Measurements from ENCODE around the gene KCNA1. TPM values are rescaled to one million over a fixed set of nuclear protein-coding genes. Genes with fewer than 3 reads are reported as not detected.

The KCNA1 gene
- total and polyA plus RNA-seq, 2 donors (not counting 1 experiment from before 2014, with no cell fraction given) = not detected

DNA sequence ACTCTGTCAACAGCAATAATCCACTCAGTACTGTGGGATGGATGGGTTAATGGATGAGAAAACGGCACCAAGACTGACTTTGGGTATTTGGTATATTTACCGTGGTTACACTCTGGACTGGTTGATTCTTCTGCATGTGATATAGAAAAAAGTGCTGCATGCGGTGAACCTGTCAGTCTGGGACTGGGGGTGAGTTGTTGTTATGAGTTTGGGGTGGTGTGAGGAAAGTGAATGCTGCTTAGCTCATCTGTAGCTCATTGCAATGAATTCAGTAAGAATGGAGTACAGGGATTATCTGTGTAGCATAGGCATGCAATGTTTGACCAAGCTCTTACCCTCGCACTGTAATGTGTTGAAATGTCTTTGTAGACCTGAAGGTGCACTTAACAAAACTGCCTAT lies 6.0 kb downstream of the KCNA1 start:
- Histone ChIP-seq H2AFZ (ENCODE audit: low read length) (no peak overlapping the region), H4K20me1 (ENCODE audit: control insufficient read depth, extremely low read depth, insufficient read depth, low read length) (no peaks in the 10 kb centered on the region), H3K36me3 (ENCODE audit: control insufficient read depth, insufficient read depth, low read length) (no peaks in the 10 kb centered on the region), H3K79me2 (ENCODE audit: control insufficient read depth, insufficient read depth, low read length) (no peaks in the 10 kb centered on the region), H3K27me3 (ENCODE audit: control insufficient read depth, insufficient read depth, low read length) (peaks cover 11% of the 10 kb centered on the region), H3K4me3 (replicated peaks in 1 of 4; ENCODE audit: control extremely low read depth in 1 of 4, insufficient read depth in 1 of 4, low read depth in 3 of 4, low read length in 4 of 4) (no peak overlapping the region), H3K4me2 (ENCODE audit: extremely low read depth, insufficient read depth, low read length) (no peak overlapping the region), H3K27ac (ENCODE audit: insufficient read depth, low read length) (no peak overlapping the region), H3K9ac (ENCODE audit: insufficient read depth, low read length) (no peak overlapping the region), H3K9me3 (ENCODE audit: control insufficient read depth, insufficient read depth, low read depth, low read length) (no peaks in the 10 kb centered on the region), H3K4me1 (ENCODE audit: control insufficient read depth, extremely low read depth, insufficient read depth, low read length) (no peaks in the 10 kb centered on the region)
- TF ChIP-seq EZH2 (IDR thresholded peaks at IDR 0.05; ENCODE audit: low read length, missing control alignments) = no peak
- DNase-seq (ENCODE audit: low read depth in 2 of 2) = no peak

DNA sequence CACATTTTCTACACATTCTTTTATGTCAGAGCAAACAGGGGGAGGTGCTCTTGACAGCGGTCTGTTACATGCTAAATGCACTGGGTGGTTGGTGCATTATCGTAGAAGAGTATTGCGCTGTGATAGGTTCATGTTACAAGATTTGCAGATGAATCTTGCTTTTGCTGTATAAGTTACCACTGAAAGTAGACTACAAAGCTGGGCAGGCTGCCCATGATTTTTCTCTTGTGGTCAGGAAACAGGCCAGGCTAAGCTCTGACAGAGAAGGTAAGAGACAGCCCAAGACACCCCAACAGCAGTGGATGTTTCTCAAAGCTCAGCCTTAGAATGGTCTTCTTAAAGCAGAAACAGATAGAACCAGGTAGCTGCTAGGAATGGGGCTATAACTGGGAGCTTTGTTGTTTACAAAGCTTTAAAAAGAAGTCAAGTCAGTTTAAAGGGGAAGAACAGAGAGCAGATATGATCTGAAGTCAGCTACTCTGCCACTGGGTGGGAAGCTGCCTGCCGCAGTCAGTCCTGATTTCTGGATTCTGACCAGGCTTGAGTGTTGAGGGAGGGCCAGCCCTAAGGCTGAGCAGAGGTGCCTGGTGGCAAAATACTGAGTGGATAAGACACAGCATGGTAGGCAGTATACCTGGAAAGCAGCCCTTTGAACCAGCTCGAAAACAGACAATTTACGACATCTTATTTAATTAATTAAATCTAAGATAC lies 9.4 kb downstream of the KCNA1 start:
- H2AFZ ChIP-seq (ENCODE audit: low read length) = no peak overlapping the region
- H3K36me3 ChIP-seq (ENCODE audit: control insufficient read depth, insufficient read depth, low read length) = no peaks in the 10 kb centered on the region
- no peaks in the 10 kb centered on the region for H3K4me1 ChIP-seq (ENCODE audit: control insufficient read depth, extremely low read depth, insufficient read depth, low read length)
- H3K79me2 ChIP-seq (ENCODE audit: control insufficient read depth, insufficient read depth, low read length) = no peaks in the 10 kb centered on the region
- H3K4me2 ChIP-seq (ENCODE audit: extremely low read depth, insufficient read depth, low read length) = no peak overlapping the region
- H3K9ac ChIP-seq (ENCODE audit: insufficient read depth, low read length) = no peak overlapping the region
- DNase-seq (ENCODE audit: low read depth in 2 of 2) = peak in 1 of 2 donors; percentile 75
- TF ChIP-seq, protein P1, sequence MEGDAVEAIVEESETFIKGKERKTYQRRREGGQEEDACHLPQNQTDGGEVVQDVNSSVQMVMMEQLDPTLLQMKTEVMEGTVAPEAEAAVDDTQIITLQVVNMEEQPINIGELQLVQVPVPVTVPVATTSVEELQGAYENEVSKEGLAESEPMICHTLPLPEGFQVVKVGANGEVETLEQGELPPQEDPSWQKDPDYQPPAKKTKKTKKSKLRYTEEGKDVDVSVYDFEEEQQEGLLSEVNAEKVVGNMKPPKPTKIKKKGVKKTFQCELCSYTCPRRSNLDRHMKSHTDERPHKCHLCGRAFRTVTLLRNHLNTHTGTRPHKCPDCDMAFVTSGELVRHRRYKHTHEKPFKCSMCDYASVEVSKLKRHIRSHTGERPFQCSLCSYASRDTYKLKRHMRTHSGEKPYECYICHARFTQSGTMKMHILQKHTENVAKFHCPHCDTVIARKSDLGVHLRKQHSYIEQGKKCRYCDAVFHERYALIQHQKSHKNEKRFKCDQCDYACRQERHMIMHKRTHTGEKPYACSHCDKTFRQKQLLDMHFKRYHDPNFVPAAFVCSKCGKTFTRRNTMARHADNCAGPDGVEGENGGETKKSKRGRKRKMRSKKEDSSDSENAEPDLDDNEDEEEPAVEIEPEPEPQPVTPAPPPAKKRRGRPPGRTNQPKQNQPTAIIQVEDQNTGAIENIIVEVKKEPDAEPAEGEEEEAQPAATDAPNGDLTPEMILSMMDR (conservative IDR thresholded peaks at IDR 0.05 in 1 of 2, IDR thresholded peaks at IDR 0.05 in 1 of 2; ENCODE audit: low read depth in 1 of 2, low read length in 2 of 2) = no peak
- no peak for TF ChIP-seq EZH2 (IDR thresholded peaks at IDR 0.05; ENCODE audit: low read length, missing control alignments)
- H3K27me3 ChIP-seq (ENCODE audit: control insufficient read depth, insufficient read depth, low read length) = no peaks in the 10 kb centered on the region
- no peaks in the 10 kb centered on the region for H4K20me1 ChIP-seq (ENCODE audit: control insufficient read depth, extremely low read depth, insufficient read depth, low read length)
- no peak overlapping the region for H3K4me3 ChIP-seq (replicated peaks in 1 of 4; ENCODE audit: control extremely low read depth in 1 of 4, insufficient read depth in 1 of 4, low read depth in 3 of 4, low read length in 4 of 4)
- no peaks in the 10 kb centered on the region for H3K9me3 ChIP-seq (ENCODE audit: control insufficient read depth, insufficient read depth, low read depth, low read length)
- no peak overlapping the region for H3K27ac ChIP-seq (ENCODE audit: insufficient read depth, low read length)

DNA sequence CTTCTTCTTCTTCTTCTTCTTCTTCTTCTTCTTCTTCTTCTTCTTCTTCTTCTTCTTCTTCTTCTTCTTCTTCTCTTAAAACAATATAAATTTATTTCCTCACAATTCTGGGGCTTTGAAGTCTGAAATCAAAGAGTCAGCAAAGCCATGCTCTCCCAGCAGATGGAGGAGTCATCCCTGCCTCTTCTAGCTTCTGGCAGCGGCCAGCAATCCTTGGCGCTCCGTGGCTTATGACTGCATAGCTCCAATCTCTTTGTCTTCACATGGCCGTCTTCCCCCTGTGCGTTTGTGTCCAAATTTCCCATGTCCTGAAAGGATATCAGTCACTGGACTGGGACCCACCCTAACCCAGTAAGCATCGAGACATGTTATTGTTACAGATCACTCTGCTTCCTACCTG lies 22.9 kb downstream of the KCNA1 start:
- H3K9me3 ChIP-seq (ENCODE audit: control insufficient read depth, insufficient read depth, low read depth, low read length) = no peaks in the 10 kb centered on the region
- no peak overlapping the region for H3K4me2 ChIP-seq (ENCODE audit: extremely low read depth, insufficient read depth, low read length)
- DNase-seq (ENCODE audit: low read depth in 2 of 2) = no peak
- no peak overlapping the region for H2AFZ ChIP-seq (ENCODE audit: low read length)
- no peak for TF ChIP-seq EZH2 (IDR thresholded peaks at IDR 0.05; ENCODE audit: low read length, missing control alignments)
- no peaks in the 10 kb centered on the region for H4K20me1 ChIP-seq (ENCODE audit: control insufficient read depth, extremely low read depth, insufficient read depth, low read length)
- H3K27me3 ChIP-seq (ENCODE audit: control insufficient read depth, insufficient read depth, low read length) = no peaks in the 10 kb centered on the region
- no peaks in the 10 kb centered on the region for H3K36me3 ChIP-seq (ENCODE audit: control insufficient read depth, insufficient read depth, low read length)
- no peak overlapping the region for H3K4me3 ChIP-seq (replicated peaks in 1 of 4; ENCODE audit: control extremely low read depth in 1 of 4, insufficient read depth in 1 of 4, low read depth in 3 of 4, low read length in 4 of 4)
- H3K27ac ChIP-seq (ENCODE audit: insufficient read depth, low read length) = no peak overlapping the region
- no peaks in the 10 kb centered on the region for H3K4me1 ChIP-seq (ENCODE audit: control insufficient read depth, extremely low read depth, insufficient read depth, low read length)
- H3K9ac ChIP-seq (ENCODE audit: insufficient read depth, low read length) = no peak overlapping the region
- no peaks in the 10 kb centered on the region for H3K79me2 ChIP-seq (ENCODE audit: control insufficient read depth, insufficient read depth, low read length)

DNA sequence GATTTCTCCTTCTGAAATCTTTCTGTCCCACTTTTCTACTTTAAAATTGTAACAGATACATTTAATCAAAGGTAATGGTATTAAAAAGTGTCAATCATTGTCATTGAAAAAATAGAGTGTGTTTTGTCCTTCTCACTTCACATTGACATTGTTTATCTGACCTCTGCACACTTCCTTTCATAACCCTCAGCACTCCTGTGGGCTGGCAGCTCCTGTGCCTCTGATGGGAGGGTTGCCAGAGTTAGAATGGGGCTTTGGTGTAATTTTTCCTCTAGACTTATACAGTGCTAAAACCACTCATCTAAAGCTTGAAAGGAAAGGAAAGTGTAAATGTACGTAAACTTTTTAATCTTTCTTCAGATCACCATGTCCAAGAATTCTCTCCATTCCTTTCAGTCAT lies 23.7 kb downstream of the KCNA1 start:
- H3K27me3 ChIP-seq (ENCODE audit: control insufficient read depth, insufficient read depth, low read length) = no peaks in the 10 kb centered on the region
- no peak overlapping the region for H2AFZ ChIP-seq (ENCODE audit: low read length)
- H3K9me3 ChIP-seq (ENCODE audit: control insufficient read depth, insufficient read depth, low read depth, low read length) = no peaks in the 10 kb centered on the region

More for the DNA sequence above, 23.7 kb downstream of the KCNA1 start:
- Histone ChIP-seq H3K9ac (ENCODE audit: insufficient read depth, low read length) (no peak overlapping the region), H3K4me1 (ENCODE audit: control insufficient read depth, extremely low read depth, insufficient read depth, low read length) (no peaks in the 10 kb centered on the region), H3K27ac (ENCODE audit: insufficient read depth, low read length) (no peak overlapping the region), H3K4me3 (replicated peaks in 1 of 4; ENCODE audit: control extremely low read depth in 1 of 4, insufficient read depth in 1 of 4, low read depth in 3 of 4, low read length in 4 of 4) (no peak overlapping the region), H3K79me2 (ENCODE audit: control insufficient read depth, insufficient read depth, low read length) (no peaks in the 10 kb centered on the region), H3K36me3 (ENCODE audit: control insufficient read depth, insufficient read depth, low read length) (no peaks in the 10 kb centered on the region), H3K4me2 (ENCODE audit: extremely low read depth, insufficient read depth, low read length) (no peak overlapping the region), H4K20me1 (ENCODE audit: control insufficient read depth, extremely low read depth, insufficient read depth, low read length) (no peaks in the 10 kb centered on the region)
- TF ChIP-seq EZH2 (IDR thresholded peaks at IDR 0.05; ENCODE audit: low read length, missing control alignments) = no peak
- TF ChIP-seq, protein P1 (conservative IDR thresholded peaks at IDR 0.05 in 1 of 2, IDR thresholded peaks at IDR 0.05 in 1 of 2; ENCODE audit: low read depth in 1 of 2, low read length in 2 of 2) = no peak
- DNase-seq (ENCODE audit: low read depth in 2 of 2) = no peak
